EH (cell line): ENCODE data around the gene RAPGEF5.

ENCODE experiments used
- DNase-seq: peaks from one replicate; pipeline ENCODE4 v3.0.0-alpha.2; 2015; ENCODE audit warnings: low read depth

The RAPGEF5 gene, protein sequence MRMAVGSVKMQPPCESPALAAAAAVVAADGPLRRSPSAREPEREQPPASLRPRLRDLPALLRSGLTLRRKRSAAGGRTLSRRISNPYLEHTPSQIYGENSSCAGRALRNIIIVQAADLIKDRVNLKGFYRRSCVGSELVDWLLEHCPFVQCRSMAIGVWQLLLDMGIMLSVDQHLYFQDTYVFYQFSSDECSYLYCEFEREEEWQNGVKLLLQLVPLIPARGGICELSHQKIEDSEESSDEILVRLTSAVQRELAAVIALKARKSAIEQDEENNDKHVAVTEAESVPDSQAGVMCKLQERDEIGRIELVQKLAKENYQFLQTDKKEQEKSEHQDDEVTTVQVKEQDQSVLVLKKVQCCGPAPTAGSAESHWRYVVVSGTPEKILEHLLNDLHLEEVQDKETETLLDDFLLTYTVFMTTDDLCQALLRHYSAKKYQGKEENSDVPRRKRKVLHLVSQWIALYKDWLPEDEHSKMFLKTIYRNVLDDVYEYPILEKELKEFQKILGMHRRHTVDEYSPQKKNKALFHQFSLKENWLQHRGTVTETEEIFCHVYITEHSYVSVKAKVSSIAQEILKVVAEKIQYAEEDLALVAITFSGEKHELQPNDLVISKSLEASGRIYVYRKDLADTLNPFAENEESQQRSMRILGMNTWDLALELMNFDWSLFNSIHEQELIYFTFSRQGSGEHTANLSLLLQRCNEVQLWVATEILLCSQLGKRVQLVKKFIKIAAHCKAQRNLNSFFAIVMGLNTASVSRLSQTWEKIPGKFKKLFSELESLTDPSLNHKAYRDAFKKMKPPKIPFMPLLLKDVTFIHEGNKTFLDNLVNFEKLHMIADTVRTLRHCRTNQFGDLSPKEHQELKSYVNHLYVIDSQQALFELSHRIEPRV

DNA sequence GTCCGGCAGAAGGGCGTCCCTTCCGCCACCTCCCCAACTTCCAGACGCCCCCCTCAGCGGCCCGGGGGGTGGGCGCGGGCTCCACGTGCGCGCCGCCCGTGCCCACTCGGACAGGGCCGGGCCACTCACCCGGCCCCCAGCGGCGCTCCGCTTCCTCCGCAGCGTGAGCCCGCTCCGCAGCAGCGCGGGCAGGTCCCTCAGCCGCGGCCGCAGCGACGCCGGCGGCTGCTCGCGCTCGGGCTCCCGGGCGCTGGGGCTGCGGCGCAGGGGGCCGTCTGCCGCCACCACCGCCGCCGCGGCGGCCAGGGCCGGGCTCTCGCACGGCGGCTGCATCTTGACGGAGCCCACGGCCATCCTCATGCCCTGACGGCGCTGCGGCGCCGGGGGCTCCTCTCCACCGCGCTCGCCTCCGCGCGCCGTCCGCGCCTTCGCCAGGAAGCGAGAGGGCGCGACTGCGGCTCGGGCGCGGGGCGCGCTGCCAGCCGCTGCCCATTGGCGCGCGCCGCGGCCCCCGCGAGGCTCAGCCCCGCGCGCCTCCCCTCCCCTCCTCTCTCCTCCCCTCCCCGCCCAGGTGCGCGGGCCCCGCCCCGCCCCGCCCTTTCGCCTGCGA lies at the start of gene RAPGEF5:
RAPGEF5 (minus strand) TSS at position 454 of the 610 bp plus-strand sequence; CDS start at position 360, 94 bp downstream.
- DNase-seq, result peak; percentile 3

GRCh38 chr7:22406715-22407114 lies 49.8 kb upstream of the RAPGEF5 start:
- DNase-seq, result no peak

DNA sequence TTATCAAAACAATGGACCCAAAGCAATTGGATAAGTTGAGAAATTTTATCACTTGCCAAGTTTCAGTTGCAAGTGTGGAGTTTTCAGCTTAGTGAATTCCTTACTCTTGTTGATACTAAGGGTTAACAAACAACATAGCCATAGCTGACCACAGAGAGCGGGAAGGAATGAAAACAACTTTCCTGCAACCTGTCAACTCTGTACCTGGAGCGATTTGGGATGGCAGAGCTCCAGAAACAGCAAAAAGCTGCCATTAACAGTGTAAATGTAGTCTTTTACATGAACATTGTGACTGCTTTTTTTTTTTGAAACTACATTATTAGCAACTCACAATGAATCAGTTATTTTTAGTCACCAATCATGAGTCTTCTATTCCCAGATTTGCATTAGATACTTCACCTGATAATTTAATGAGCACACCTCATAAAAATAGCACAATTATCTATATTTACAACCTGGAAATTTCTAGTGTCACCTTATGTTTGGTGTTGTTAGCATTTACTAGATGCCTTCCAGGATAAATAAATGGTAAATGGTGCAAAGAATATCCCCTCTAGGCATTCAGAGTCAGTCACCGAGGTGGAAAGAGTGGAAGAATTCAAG lies 47.6 kb upstream of the RAPGEF5 start:
- no peak for DNase-seq

DNA sequence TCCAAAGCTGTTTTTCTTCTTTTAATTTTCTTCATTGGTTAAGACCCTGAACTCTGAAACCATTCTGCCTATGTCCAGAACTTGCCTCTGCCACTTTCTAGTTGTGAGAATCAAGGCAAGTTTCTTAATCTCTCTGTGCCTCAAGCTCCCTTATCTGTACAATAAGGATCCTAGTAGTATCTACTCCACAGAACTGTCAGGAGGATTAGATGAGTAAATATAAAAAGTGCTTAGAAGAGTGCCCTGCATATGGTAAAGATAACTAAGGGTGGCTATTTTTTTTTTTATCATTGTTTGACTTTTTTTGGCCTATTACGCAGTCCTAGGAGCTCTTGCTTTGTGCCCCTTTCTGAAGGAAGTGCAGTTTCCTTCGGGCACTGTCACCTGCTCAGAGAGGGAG lies 46.4 kb upstream of the RAPGEF5 start:
- no peak for DNase-seq

- peak; percentile 27 for DNase-seq
Measured at GRCh38 chr7:22402250-22402649, 45.3 kb upstream of the RAPGEF5 start.

GRCh38 chr7:22400936-22401553 lies 44.1 kb upstream of the RAPGEF5 start:
- no peak for DNase-seq

- DNase-seq, result no peak
Measured at GRCh38 chr7:22400150-22400814, 43.3 kb upstream of the RAPGEF5 start.

DNA sequence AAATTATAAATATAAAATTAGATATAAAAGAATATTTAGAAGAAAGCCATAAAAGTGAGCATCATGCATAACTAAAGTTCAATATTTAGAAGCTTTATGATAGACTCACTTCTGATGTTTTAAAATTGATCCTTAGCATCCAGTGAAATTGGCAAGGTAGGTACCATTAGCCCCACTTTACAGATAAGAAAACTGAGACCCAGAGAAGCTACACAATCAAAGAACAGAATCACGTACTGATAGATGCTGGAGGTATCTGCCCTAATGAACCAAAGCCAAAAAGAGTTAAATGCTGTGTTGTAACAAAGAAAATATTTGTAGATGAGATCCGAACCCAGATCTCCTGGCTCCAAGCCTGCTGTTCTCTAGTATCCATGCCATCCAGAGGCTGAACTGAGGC lies 42.6 kb upstream of the RAPGEF5 start:
- no peak for DNase-seq

- DNase-seq, result no peak
Measured at GRCh38 chr7:22399091-22399490, 42.1 kb upstream of the RAPGEF5 start.

DNA sequence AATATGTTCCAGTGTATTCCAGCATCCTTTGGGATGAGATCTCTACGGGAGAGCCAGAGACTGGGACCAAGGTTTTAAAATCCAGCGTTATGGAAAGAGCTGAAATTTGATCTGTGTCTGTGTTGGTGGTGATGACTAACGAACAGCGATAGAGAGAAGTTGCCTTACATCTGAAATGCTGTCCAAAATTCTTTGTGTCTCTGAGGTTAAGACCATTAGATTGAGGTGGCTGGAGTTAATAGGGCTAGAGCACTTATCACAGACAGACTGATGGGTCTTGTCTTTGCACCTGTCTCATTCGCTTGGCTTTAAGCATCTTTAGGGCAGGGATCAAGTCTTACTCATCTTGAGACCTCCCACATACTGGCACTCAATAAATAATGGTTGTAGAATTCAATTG lies 41.0 kb upstream of the RAPGEF5 start:
- DNase-seq, result peak; percentile 36

- no peak for DNase-seq
Measured at GRCh38 chr7:22395222-22395621, 38.3 kb upstream of the RAPGEF5 start.

DNA sequence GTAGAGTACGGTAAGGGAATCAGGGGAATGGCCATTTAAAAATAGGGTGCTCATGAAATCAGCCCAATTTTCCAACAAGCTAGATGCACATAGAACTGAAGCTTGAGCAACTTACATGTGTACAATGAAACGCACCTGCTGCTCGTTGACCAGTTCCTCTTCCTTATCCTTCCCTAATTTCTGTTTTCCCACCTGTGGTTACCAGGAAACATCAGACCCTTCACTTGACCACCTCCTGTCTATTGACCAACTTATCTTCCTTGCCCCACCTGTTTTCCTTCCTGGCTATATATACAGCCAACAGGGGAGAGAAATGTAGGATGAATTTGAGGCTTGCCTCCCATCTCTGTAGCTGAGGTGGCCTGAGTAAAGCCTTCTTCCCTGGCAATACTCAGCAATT lies 37.8 kb upstream of the RAPGEF5 start:
- DNase-seq, result no peak

DNA sequence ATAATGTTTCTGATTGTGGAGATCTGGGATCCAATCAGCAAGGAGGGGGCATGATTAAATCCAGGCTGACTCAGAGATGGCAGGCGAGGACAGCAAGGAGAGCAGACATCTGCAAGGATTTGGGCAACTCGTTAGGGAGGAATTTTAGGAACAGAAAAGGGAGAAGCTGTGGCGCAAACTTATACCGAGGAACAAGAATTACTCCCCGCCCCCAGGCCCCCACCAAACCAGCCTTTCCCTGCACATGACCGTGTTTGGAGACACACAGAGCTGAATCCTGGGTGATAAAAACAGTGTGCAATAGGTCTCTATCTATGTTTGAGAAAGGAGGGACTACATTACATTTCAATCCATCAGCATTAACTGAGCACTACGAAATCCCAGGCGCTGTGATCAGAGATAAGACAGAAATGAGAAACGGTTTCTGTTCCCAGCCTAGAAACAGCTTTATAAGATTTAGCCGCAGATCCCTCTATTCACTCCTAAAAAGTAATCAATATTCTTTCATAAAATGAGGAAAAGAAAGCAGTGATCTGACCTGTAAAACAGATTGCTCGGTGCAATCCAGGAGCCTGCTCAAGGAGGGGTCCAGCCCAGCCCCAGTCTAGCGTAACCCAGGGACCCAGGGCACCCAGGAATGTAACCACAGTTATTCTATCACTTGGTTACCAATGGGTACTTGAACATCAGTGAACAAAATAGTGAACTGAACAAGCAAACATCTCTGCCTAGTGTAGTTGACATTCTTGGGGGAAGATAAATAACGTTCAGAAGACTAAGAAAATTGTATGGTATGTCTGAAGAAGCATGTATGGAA lies 37.2 kb upstream of the RAPGEF5 start:
- peak; percentile 53 for DNase-seq

- no peak for DNase-seq
Measured at GRCh38 chr7:22390516-22390915, 33.6 kb upstream of the RAPGEF5 start.

- no peak for DNase-seq
Measured at GRCh38 chr7:22389892-22390291, 32.9 kb upstream of the RAPGEF5 start.

DNA sequence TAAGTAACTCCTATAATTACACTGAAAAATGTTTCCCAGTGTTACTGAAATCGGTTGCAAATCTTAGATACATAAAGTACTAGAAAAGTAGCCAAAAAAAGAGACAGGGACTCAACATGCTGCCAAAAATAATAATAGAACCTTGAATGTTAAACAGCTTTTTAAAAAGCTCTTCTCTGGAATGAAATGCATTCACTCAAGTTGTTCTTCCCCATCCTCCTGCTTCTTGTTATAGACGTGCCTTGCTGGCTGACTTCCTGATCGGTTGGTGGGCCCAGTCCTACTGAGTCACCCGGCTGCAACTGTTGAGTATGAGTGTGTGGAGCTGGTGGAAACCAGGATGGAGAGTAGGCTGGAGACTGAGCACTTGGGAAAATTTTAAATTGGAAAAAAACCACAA lies 30.6 kb upstream of the RAPGEF5 start:
- peak; percentile 86 for DNase-seq

DNA sequence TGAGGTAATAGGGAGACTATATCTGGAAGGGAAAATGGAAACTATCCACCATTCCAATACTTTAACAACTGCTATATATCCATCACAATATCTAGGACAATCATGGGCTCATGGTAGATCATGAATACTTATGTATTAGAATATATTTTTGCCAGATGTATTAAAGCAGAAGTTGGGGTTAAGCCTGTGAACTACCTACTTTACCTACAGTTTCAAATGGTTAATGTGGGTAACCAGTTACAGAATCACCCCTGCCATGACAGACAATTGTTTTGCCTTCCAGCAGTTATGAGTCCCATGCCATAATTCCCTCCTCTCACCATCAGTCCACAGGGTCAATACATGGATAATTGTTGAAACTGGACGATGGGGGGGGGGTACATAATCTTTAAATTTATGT lies 29.9 kb upstream of the RAPGEF5 start:
- DNase-seq, result no peak

DNA sequence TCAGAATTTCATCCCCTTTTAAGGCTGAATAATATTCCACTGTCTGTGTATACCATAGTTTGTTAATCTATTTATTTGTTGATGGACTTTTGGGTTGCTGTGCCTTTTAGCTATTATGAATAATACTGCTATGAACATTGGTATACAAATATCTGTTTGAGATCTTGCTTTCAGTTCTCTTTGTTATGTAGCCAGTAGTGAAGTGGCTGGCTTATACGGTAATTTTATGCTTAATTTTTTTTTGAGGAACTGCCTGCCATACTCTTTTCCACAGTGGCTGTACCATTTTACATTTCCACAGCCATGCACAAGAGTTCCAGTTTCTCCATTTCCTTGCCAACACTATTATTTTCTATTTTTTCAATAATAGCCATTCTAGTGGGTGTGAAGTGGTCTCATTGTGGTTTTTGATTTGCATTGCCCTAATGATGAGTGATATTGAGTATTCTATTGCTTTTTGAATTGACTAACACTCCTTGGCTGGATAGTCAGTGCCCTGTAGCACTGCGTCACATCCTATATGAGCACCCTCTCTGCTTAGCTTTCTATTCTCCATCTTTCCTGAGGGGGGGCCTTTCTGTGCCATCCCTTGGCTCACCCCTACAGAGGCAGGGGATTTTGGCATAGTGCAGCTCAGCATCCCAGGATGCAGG lies 29.4 kb upstream of the RAPGEF5 start:
- DNase-seq, result no peak

- DNase-seq, result no peak
Measured at GRCh38 chr7:22385326-22385725, 28.4 kb upstream of the RAPGEF5 start.

- DNase-seq, result no peak
Measured at GRCh38 chr7:22380333-22380732, 23.4 kb upstream of the RAPGEF5 start.
